Neural cell (in vitro differentiated cells): ENCODE measurements around the gene CRIM1. TPM values are rescaled to one million over a fixed set of nuclear protein-coding genes. Genes with fewer than 3 reads are reported as not detected.

Source experiments
- H2AFZ ChIP-seq: fragments of 200-600, 300-800 bp; sonication (generic), shearing (Covaris generic); 2 replicates; pipeline ENCODE4 v1.6.0; 2014; ENCODE audit warnings: low read depth, mild to moderate bottlenecking, antibody characterized with exemption, low read length, moderate library complexity
- H3F3A ChIP-seq: fragments of 200-600 bp; shearing (Covaris generic); 2 replicates; pipeline ENCODE4 v1.6.1; 2016; ENCODE audit warnings: mild to moderate bottlenecking, moderate library complexity, mixed read lengths, antibody characterized with exemption, low read length; ENCODE audit not compliant: insufficient read depth, poor library complexity, severe bottlenecking
- H3K27ac ChIP-seq: fragments of 200-600, 300-800 bp; sonication (generic), shearing (Covaris generic); 2 replicates; pipeline ENCODE4 v1.5.1; 2014; ENCODE audit warnings: mild to moderate bottlenecking, low read length, moderate library complexity
- H3K27me3 ChIP-seq: fragments of 300-800, 200-600 bp; sonication (generic), shearing (Covaris generic); 2 replicates; pipeline ENCODE4 v1.6.0; 2014; ENCODE audit warnings: mild to moderate bottlenecking, low read depth, low read length, moderate library complexity; ENCODE audit not compliant: insufficient read depth
- H3K36me3 ChIP-seq: fragments of 300-800, 200-600 bp; sonication (generic), shearing (Covaris generic); 2 replicates; pipeline ENCODE4 v1.5.1; 2014; ENCODE audit warnings: mild to moderate bottlenecking, antibody characterized with exemption, low read length, moderate library complexity; ENCODE audit not compliant: insufficient read depth
- H3K4me2 ChIP-seq: fragments of 300-800, 200-600 bp; sonication (generic), shearing (Covaris generic); 2 replicates; pipeline ENCODE4 v1.6.0; 2014; ENCODE audit warnings: mild to moderate bottlenecking, low read length
- H3K4me3 ChIP-seq: fragments of 300-800, 200-600 bp; sonication (generic), shearing (Covaris generic); 2 replicates; pipeline ENCODE4 v1.5.1; 2014; ENCODE audit warnings: mild to moderate bottlenecking, low read length, moderate library complexity
- H3K79me2 ChIP-seq: fragments of 200-600 bp; shearing (Covaris generic); replicated peaks from 2 replicates; pipeline ENCODE4 v1.6.0; 2014; ENCODE audit warnings: mild to moderate bottlenecking, low read length, moderate library complexity; ENCODE audit not compliant: insufficient read depth
- H3K9ac ChIP-seq: fragments of 300-800, 200-600 bp; sonication (generic), shearing (Covaris generic); 2 replicates; pipeline ENCODE4 v1.6.1; 2016; ENCODE audit warnings: mild to moderate bottlenecking, low read length, mixed read lengths
- H3K9me2 ChIP-seq: fragments of 200-600 bp; shearing (Covaris generic); 2 replicates; pipeline ENCODE4 v1.6.1; 2016; ENCODE audit warnings: mild to moderate bottlenecking, low read length, mixed read lengths; ENCODE audit not compliant: insufficient read depth
- H3K9me3 ChIP-seq: fragments of 200-600, 300-800 bp; sonication (generic), shearing (Covaris generic); 2 replicates; pipeline ENCODE4 v1.6.1; 2016; ENCODE audit warnings: mild to moderate bottlenecking, mixed run types, low read length, moderate library complexity, mixed read lengths
- H4K20me1 ChIP-seq: fragments of 200-600 bp; shearing (Covaris generic); 2 replicates; pipeline ENCODE4 v1.6.1; 2016; ENCODE audit warnings: mild to moderate bottlenecking, mixed run types; ENCODE audit not compliant: insufficient read depth
- CTCF ChIP-seq: fragments of 450-650 bp; IDR thresholded peaks from 2 replicates; pipeline ENCODE4 v1.5.1; 2014; ENCODE audit warnings: antibody characterized with exemption, mild to moderate bottlenecking, moderate library complexity; ENCODE audit not compliant: poor library complexity, severe bottlenecking
- EP300 ChIP-seq: fragments of 450-650 bp; conservative IDR thresholded peaks from 2 replicates; pipeline ENCODE4 v1.6.1; 2014; ENCODE audit warnings: antibody characterized with exemption, mild to moderate bottlenecking, moderate library complexity; ENCODE audit not compliant: poor library complexity, severe bottlenecking
- EZH2 ChIP-seq: fragments of 200-600, 300-800 bp; shearing (Covaris generic), sonication (generic); IDR thresholded peaks from 2 replicates; pipeline ENCODE4 v1.6.1; 2014; ENCODE audit warnings: antibody characterized with exemption, low read length, borderline replicate concordance, mild to moderate bottlenecking; ENCODE audit not compliant: insufficient read depth, poor library complexity, severe bottlenecking
- MXI1 ChIP-seq: fragments of 450-650 bp; conservative IDR thresholded peaks from 2 replicates; pipeline ENCODE4 v1.6.1; 2014; ENCODE audit warnings: antibody characterized with exemption, mild to moderate bottlenecking; ENCODE audit not compliant: poor library complexity, severe bottlenecking
- POLR2AphosphoS5 ChIP-seq: IDR thresholded peaks from 2 replicates; pipeline ENCODE4 v1.6.1; 2012
- RAD21 ChIP-seq: fragments of 450-650 bp; conservative IDR thresholded peaks from 2 replicates; pipeline ENCODE4 v1.6.1; 2014; ENCODE audit warnings: antibody characterized with exemption, mild to moderate bottlenecking, moderate library complexity
- SMC3 ChIP-seq: fragments of 450-650 bp; conservative IDR thresholded peaks from 2 replicates; pipeline ENCODE4 v1.6.1; 2014; ENCODE audit warnings: antibody characterized with exemption, mild to moderate bottlenecking, moderate library complexity; ENCODE audit not compliant: poor library complexity
- TAF1 ChIP-seq: IDR thresholded peaks from 2 replicates; pipeline ENCODE4 v1.6.1; 2012; ENCODE audit warnings: low read depth
- polyA plus RNA-seq: library from polyadenylated mRNA; depleted of rRNA; stranded (reverse); fragments of >200 nt; gene quantifications from 2 replicates; pipeline ENCODE4 v1.2.3, GENCODE V29; 2014
- TF ChIP-seq, protein P1 (sequence below): IDR thresholded peaks from 2 replicates; pipeline ENCODE4 v1.6.1; 2012; ENCODE audit warnings: borderline replicate concordance

The CRIM1 gene
- polyA plus RNA-seq, 1 donor from 2014 or later: 6.7 TPM

DNA sequence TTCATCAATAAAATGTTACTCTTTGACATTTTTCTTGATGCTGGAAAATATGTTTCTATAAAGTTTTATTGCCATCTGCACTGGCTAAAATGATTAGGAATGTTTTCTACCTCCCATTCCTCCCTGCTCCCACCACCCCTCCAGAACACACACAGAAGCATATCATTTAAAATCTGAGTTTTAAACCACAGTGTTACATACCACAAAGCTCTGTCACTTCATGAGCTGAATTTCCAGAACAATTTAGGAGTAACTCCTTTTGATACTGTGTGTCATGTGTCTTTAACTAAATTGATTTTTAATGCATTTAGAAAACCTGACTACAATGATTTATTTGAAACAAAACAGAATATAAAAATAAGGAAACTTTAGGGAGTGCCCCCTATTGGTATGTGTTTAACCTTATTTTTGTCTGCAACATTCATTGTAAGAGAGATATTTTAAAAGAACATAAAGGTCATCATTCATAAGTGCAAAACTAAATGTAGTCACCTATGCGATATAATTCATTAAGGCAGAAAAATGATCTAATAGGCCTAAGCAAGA lies 190.4 kb downstream of the CRIM1 start:
- Histone ChIP-seq H3K9me2 (no peaks in the 10 kb centered on the region), H3F3A (no peaks in the 10 kb centered on the region), H3K4me2 (no peak overlapping the region), H2AFZ (no peak overlapping the region), H3K27me3 (no peaks in the 10 kb centered on the region), H3K9me3 (no peaks in the 10 kb centered on the region), H3K79me2 (no peaks in the 10 kb centered on the region), H3K4me3 (no peak overlapping the region), H3K36me3 (no peaks in the 10 kb centered on the region), H3K27ac (no peak overlapping the region), H4K20me1 (no peaks in the 10 kb centered on the region), H3K9ac (no peak overlapping the region)
- no peak for TF ChIP-seq POLR2AphosphoS5
- TF ChIP-seq, protein P1, sequence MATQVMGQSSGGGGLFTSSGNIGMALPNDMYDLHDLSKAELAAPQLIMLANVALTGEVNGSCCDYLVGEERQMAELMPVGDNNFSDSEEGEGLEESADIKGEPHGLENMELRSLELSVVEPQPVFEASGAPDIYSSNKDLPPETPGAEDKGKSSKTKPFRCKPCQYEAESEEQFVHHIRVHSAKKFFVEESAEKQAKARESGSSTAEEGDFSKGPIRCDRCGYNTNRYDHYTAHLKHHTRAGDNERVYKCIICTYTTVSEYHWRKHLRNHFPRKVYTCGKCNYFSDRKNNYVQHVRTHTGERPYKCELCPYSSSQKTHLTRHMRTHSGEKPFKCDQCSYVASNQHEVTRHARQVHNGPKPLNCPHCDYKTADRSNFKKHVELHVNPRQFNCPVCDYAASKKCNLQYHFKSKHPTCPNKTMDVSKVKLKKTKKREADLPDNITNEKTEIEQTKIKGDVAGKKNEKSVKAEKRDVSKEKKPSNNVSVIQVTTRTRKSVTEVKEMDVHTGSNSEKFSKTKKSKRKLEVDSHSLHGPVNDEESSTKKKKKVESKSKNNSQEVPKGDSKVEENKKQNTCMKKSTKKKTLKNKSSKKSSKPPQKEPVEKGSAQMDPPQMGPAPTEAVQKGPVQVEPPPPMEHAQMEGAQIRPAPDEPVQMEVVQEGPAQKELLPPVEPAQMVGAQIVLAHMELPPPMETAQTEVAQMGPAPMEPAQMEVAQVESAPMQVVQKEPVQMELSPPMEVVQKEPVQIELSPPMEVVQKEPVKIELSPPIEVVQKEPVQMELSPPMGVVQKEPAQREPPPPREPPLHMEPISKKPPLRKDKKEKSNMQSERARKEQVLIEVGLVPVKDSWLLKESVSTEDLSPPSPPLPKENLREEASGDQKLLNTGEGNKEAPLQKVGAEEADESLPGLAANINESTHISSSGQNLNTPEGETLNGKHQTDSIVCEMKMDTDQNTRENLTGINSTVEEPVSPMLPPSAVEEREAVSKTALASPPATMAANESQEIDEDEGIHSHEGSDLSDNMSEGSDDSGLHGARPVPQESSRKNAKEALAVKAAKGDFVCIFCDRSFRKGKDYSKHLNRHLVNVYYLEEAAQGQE: no peak
- TF ChIP-seq EZH2: no peak
- no peak for TF ChIP-seq MXI1

DNA sequence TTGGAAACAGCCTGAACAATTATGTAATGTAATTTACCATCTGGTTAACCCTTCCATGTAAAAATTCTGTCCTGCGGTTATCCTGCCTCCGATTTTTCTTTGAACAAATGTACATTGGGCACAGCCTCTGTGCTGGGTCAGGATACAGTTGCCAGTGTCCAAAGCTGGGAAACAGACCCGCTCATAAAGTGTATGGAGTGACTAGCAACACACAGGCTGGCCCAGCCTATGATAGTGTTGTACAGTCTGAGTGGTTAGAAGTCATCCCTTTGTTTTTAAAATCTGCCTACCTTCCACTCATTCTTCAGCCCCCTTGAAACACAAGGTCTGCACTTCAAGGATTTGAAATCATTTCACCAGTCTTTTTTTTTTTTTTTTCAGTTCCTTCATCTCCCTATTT lies 192.3 kb downstream of the CRIM1 start:
- Histone ChIP-seq H3K9me3 (no peaks in the 10 kb centered on the region), H3K9ac (no peak overlapping the region), H3K36me3 (no peaks in the 10 kb centered on the region), H3K27me3 (no peaks in the 10 kb centered on the region), H4K20me1 (no peaks in the 10 kb centered on the region), H3K9me2 (no peaks in the 10 kb centered on the region), H3K4me2 (no peak overlapping the region), H3K4me3 (no peak overlapping the region), H2AFZ (no peak overlapping the region), H3F3A (no peaks in the 10 kb centered on the region), H3K27ac (no peak overlapping the region), H3K79me2 (no peaks in the 10 kb centered on the region)
- TF ChIP-seq SMC3 (no peak), EZH2 (no peak), POLR2AphosphoS5 (no peak), MXI1 (no peak)

GRCh38 chr2:36549165-36549574 lies 193.6 kb downstream of the CRIM1 start:
- no peaks in the 10 kb centered on the region for H3K36me3 ChIP-seq
- no peaks in the 10 kb centered on the region for H4K20me1 ChIP-seq
- no peaks in the 10 kb centered on the region for H3K27me3 ChIP-seq
- H3K9ac ChIP-seq: no peak overlapping the region
- no peaks in the 10 kb centered on the region for H3K9me2 ChIP-seq
- TF ChIP-seq RAD21 (no peak), TAF1 (no peak), POLR2AphosphoS5 (no peak), SMC3 (no peak), EP300 (no peak), MXI1 (no peak), EZH2 (no peak), CTCF (no peak)
- TF ChIP-seq, protein P1: no peak
- H2AFZ ChIP-seq: no peak overlapping the region
- H3K4me2 ChIP-seq: no peak overlapping the region
- no peaks in the 10 kb centered on the region for H3F3A ChIP-seq
- no peaks in the 10 kb centered on the region for H3K9me3 ChIP-seq
- H3K4me3 ChIP-seq: no peak overlapping the region
- no peaks in the 10 kb centered on the region for H3K79me2 ChIP-seq
- no peak overlapping the region for H3K27ac ChIP-seq
